Right lobe of liver (tissue), 6 donors: ENCODE results near the gene IL17C. TPM values are rescaled to one million over a fixed set of nuclear protein-coding genes. Genes with fewer than 3 reads are reported as not detected.
A peak's percentile ranks its signal among the peaks of the same experiment; 100 is the strongest.

Experiments used
- ATAC-seq, 4 donors: fragments of 200-7000 bp; cut with Tn5 transposase; one replicate each; pipeline ENCODE4 v1.9.1; 2020; ENCODE audit warnings: mild to moderate bottlenecking in 4 of 4, moderate library complexity in 4 of 4
- DNase-seq, 3 donors: peaks; one replicate each; pipeline ENCODE4 v3.0.0-alpha.2; 2020
- H3K27ac ChIP-seq, 3 donors: fragments of 200-600 bp; one replicate each; pipeline ENCODE4 v1.8.0; 2022
- H3K27me3 ChIP-seq, 2 donors: fragments of 200-600 bp; one replicate each; pipeline ENCODE4 v1.8.0; 2022
- H3K36me3 ChIP-seq, 4 donors: fragments of 200-600 bp; sonication (generic) in 1 of 4; one replicate each; pipeline versions ENCODE4 v1.5.1 to v1.8.0; 2017 to 2022; ENCODE audit warnings: control low read depth in 1 of 4
- H3K4me1 ChIP-seq, 4 donors: fragments of 200-600 bp; sonication (generic) in 1 of 4; one replicate each; pipeline versions ENCODE4 v1.5.1 to v1.8.0; 2017 to 2022; ENCODE audit warnings: control low read depth in 1 of 4
- H3K4me3 ChIP-seq, 3 donors: fragments of 200-600 bp; one replicate each; pipeline ENCODE4 v1.8.0; 2022
- H3K9me3 ChIP-seq, 4 donors: fragments of 200-600 bp; sonication (generic) in 1 of 4; one replicate each; pipeline versions ENCODE4 v1.5.1 to v1.8.0; 2017 to 2022; ENCODE audit warnings: control low read depth in 1 of 4
- POLR2A ChIP-seq: fragments of 450-650 bp; IDR thresholded peaks from one replicate; pipeline ENCODE4 v1.6.1; 2017; ENCODE audit warnings: antibody characterized with exemption, mild to moderate bottlenecking
- WGBS: methylation state at CpG from one replicate; pipeline ENCODE4 v1.1.6; 2018; ENCODE audit warnings: low coverage, low lambda C conversion rate; ENCODE audit not compliant: insufficient coverage; ENCODE audit errors: missing lambda C conversion rate; 5-methylcytosine and 5-hydroxymethylcytosine counted together
- intact Hi-C, 2 donors: fragments of 100-400 bp; cut with DNase I; formaldehyde crosslinking; loops; one replicate each; pipeline versions ENCODE4 v1.11.2 to v1.14.1; 2022
- total RNA-seq, 6 experiments: library from RNA; depleted of rRNA in 2 of 6; stranded (reverse); fragments of >200 nt in 2 of 6; fragmentation: NEBNext Ultra II Directional in 3 of 6; extraction: Animal tissue kit (Norgen Biotek cat#: 25700) in 3 of 6; gene quantifications; one replicate each; pipeline versions ENCODE4 v1.1.0 to v1.2.4, GENCODE V29; 2016 to 2023
- TF ChIP-seq, protein P1 (sequence below), 4 donors: fragments of 200-600 bp in 3 of 4; fragments of 450-650 bp in 1 of 4; IDR thresholded peaks; one replicate each; pipeline versions ENCODE4 v1.5.1 to v1.8.0; 2016 to 2022; ENCODE audit warnings: antibody characterized with exemption in 4 of 4, mild to moderate bottlenecking in 2 of 4
- donor health status: DM: no; HTN: yes; CAD: no.
- donor health status: DM: no; HTN: no; CAD: no.
- donor health status: DM: no; HTN: no; CAD: no.
- donor health status: DM: no; HTN: yes; CAD: no.
- donor health status: DM: no; HTN: yes; CAD: no.

Gene IL17C
- total RNA-seq, 6 experiments from 2014 or later: not detected

- Histone ChIP-seq H3K4me3 (no peak overlapping the region), H3K36me3 (no peaks in the 10 kb centered on the region), H3K9me3 (no peaks in the 10 kb centered on the region), H3K4me1 (no peaks in the 10 kb centered on the region), H3K27me3 (no peaks in the 10 kb centered on the region), H3K27ac (no peak overlapping the region)
- intact Hi-C loops: no loop called here
- DNase-seq (no peak), ATAC-seq (no peak)
- WGBS: no CpG with 5 or more reads among the region's 9 CpGs
- no peak for TF ChIP-seq POLR2A
- TF ChIP-seq, protein P1, sequence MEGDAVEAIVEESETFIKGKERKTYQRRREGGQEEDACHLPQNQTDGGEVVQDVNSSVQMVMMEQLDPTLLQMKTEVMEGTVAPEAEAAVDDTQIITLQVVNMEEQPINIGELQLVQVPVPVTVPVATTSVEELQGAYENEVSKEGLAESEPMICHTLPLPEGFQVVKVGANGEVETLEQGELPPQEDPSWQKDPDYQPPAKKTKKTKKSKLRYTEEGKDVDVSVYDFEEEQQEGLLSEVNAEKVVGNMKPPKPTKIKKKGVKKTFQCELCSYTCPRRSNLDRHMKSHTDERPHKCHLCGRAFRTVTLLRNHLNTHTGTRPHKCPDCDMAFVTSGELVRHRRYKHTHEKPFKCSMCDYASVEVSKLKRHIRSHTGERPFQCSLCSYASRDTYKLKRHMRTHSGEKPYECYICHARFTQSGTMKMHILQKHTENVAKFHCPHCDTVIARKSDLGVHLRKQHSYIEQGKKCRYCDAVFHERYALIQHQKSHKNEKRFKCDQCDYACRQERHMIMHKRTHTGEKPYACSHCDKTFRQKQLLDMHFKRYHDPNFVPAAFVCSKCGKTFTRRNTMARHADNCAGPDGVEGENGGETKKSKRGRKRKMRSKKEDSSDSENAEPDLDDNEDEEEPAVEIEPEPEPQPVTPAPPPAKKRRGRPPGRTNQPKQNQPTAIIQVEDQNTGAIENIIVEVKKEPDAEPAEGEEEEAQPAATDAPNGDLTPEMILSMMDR (IDR thresholded peaks at IDR 0.05): no peak
Measured at GRCh38 chr16:88643644-88643932, 5.2 kb downstream of the IL17C start.

GRCh38 chr16:88645455-88645854, 7.1 kb downstream of the IL17C start:
- Histone ChIP-seq H3K27ac (no peak overlapping the region), H3K27me3 (no peaks in the 10 kb centered on the region), H3K9me3 (no peaks in the 10 kb centered on the region), H3K4me1 (no peaks in the 10 kb centered on the region), H3K36me3 (no peaks in the 10 kb centered on the region), H3K4me3 (no peak overlapping the region)
- intact Hi-C loops: no loop called here
- TF ChIP-seq, protein P1 (IDR thresholded peaks at IDR 0.05): no peak
- TF ChIP-seq POLR2A: no peak
- WGBS: no CpG with 5 or more reads among the region's 16 CpGs
- ATAC-seq (no peak), DNase-seq (no peak)

GRCh38 chr16:88645941-88646340, 7.6 kb downstream of the IL17C start:
- Histone ChIP-seq H3K4me1 (no peaks in the 10 kb centered on the region), H3K4me3 (no peak overlapping the region), H3K9me3 (no peaks in the 10 kb centered on the region), H3K36me3 (no peaks in the 10 kb centered on the region), H3K27me3 (no peaks in the 10 kb centered on the region), H3K27ac (no peak overlapping the region)
- intact Hi-C loops: no loop called here
- ATAC-seq (no peak), DNase-seq (peak in 1 of 3 donors; percentile 43)
- TF ChIP-seq, protein P1 (IDR thresholded peaks at IDR 0.05): no peak
- TF ChIP-seq POLR2A: no peak
- WGBS: no CpG with 5 or more reads among the region's 23 CpGs

- H3K4me1 ChIP-seq: no peaks in the 10 kb centered on the region
- H3K36me3 ChIP-seq: no peaks in the 10 kb centered on the region
- TF ChIP-seq POLR2A: no peak
- TF ChIP-seq, protein P1 (IDR thresholded peaks at IDR 0.05): no peak
- DNase-seq (peak in 1 of 3 donors; percentile 44), ATAC-seq (no peak)
- no peak overlapping the region for H3K27ac ChIP-seq
- WGBS: no CpG with 5 or more reads among the region's 28 CpGs
- intact Hi-C loops: no loop called here
- no peak overlapping the region for H3K4me3 ChIP-seq
- no peaks in the 10 kb centered on the region for H3K9me3 ChIP-seq
- H3K27me3 ChIP-seq: no peaks in the 10 kb centered on the region
Measured at GRCh38 chr16:88646345-88647034, 8.1 kb downstream of the IL17C start.
